Tongue (tissue), 2 donors: ENCODE results near the gene TIGD7. TPM values are rescaled to one million over a fixed set of nuclear protein-coding genes. Genes with fewer than 3 reads are reported as not detected.

Experiments used
- DNase-seq: peaks from one replicate; pipeline ENCODE4 v3.0.0-alpha.2; 2015
- total RNA-seq: library from RNA; depleted of rRNA; stranded (reverse); fragments of >200 nt; gene quantifications from one replicate; pipeline ENCODE4 v1.2.3, GENCODE V29; 2014

Gene TIGD7
- 11.1 TPM for total RNA-seq

GRCh38 chr16:3305109-3306068, at the start of gene TIGD7, which contains the start of gene ZNF75A:
Gene TIGD7, minus strand, starts transcription at chr16:3305430. Its CDS starts 4,816 bp downstream, at chr16:3300614.
Gene ZNF75A, plus strand, starts transcription at chr16:3305497. Its CDS starts 2,932 bp downstream, at chr16:3308429.
- DNase-seq, result peak; percentile 95

- DNase-seq, result no peak
Observed at GRCh38 chr16:3349175-3349574, 43.9 kb upstream of the TIGD7 start.

GRCh38 chr16:3348547-3349167, 43.4 kb upstream of the TIGD7 start:
- no peak for DNase-seq

GRCh38 chr16:3347586-3347985, 42.4 kb upstream of the TIGD7 start:
- no peak for DNase-seq

- DNase-seq, result no peak
Observed at GRCh38 chr16:3346041-3346440, 40.8 kb upstream of the TIGD7 start.

- no peak for DNase-seq
Observed at GRCh38 chr16:3328643-3329042, 23.4 kb upstream of the TIGD7 start.

GRCh38 chr16:3328104-3328503, 22.9 kb upstream of the TIGD7 start:
- DNase-seq, result no peak

- DNase-seq, result no peak
Observed at GRCh38 chr16:3327514-3327913, 22.3 kb upstream of the TIGD7 start.

- DNase-seq, result no peak
Observed at GRCh38 chr16:3321816-3322215, 16.6 kb upstream of the TIGD7 start.

GRCh38 chr16:3317315-3317999, 12.2 kb upstream of the TIGD7 start:
- DNase-seq, result no peak

GRCh38 chr16:3311496-3311895, 6.3 kb upstream of the TIGD7 start:
- no peak for DNase-seq

- no peak for DNase-seq
Observed at GRCh38 chr16:3306078-3306477, 848 bp upstream of the TIGD7 start.

GRCh38 chr16:3304370-3304769, 860 bp downstream of the TIGD7 start:
- no peak for DNase-seq

GRCh38 chr16:3295783-3296182, 9.4 kb downstream of the TIGD7 start:
- DNase-seq, result no peak

- no peak for DNase-seq
Observed at GRCh38 chr16:3295209-3295608, 10.0 kb downstream of the TIGD7 start.

- DNase-seq, result no peak
Observed at GRCh38 chr16:3292604-3293003, 12.6 kb downstream of the TIGD7 start.

- no peak for DNase-seq
Observed at GRCh38 chr16:3289998-3290673, 15.1 kb downstream of the TIGD7 start.

GRCh38 chr16:3285131-3285530, 20.1 kb downstream of the TIGD7 start:
- DNase-seq, result no peak

- DNase-seq, result no peak
Observed at GRCh38 chr16:3283543-3284447, 21.4 kb downstream of the TIGD7 start.

- DNase-seq, result peak; percentile 99
Observed at GRCh38 chr16:3282730-3283542, 22.3 kb downstream of the TIGD7 start, which contains the start of gene ZNF263. Gene ZNF263, plus strand, starts transcription at chr16:3283491. Its CDS starts 328 bp downstream, at chr16:3283819.
